Measurements from ENCODE around the gene ARRDC3. TPM values are rescaled to one million over a fixed set of nuclear protein-coding genes. Genes with fewer than 3 reads are reported as not detected.
A peak's percentile ranks its signal among the peaks of the same experiment; 100 is the strongest.
"Not testable (repeated sequence)": the region's sequence is repeated elsewhere in the genome, so short reads cannot be mapped to it uniquely, and the experiment has no call there.

ARRDC3 gene
- total RNA-seq, 1 donor from 2014 or later = 20.1 TPM

DNA sequence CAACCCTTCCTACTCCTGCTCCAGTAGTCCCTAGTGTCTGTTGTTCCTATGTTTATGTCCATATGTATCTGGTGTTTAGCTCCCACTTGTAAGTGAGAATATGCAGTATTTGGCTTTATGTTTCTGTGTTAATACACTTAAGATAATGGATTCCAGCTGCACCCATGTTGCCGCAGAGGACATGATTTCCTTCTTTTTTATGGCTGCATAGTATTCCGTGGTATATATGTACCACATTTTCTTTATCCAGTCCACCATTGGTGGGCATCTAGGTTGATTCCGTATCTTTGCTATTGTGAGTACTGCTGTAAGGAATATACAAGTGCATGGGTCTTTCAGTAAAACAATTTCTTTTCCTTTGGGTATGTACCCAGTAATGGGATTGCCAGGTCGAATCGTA, 5.2 kb upstream of the ARRDC3 start:
- intact Hi-C loops (cut with DNase I) = loop anchor here (5.0 kb wide), 1 partner anchor 521 kb away; no protein-coding TSS in a partner anchor
- DNase-seq (ENCODE audit: low spot score) = no peak

DNA sequence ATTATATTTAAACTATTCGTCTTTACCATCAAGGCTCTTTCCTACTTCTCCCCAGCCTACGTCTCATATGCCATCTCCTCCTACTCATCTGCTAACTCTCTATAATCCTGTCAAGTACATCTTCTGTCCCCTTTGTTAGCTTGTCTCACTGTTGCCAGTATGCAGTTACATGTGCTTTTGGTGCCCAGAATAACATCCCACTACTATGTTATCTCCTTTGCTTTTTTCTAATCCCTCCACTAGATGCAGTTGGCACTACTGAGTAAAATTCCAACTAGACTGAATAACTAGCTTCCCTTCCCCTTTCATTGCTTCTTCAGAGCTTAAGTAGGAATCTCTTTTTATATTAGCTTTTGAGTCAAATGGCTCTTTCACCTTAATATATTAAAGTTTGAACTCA, 3.0 kb upstream of the ARRDC3 start:
- intact Hi-C loops (cut with DNase I) = loop anchor here (5.0 kb wide), 1 partner anchor 519 kb away; no protein-coding TSS in a partner anchor

DNA sequence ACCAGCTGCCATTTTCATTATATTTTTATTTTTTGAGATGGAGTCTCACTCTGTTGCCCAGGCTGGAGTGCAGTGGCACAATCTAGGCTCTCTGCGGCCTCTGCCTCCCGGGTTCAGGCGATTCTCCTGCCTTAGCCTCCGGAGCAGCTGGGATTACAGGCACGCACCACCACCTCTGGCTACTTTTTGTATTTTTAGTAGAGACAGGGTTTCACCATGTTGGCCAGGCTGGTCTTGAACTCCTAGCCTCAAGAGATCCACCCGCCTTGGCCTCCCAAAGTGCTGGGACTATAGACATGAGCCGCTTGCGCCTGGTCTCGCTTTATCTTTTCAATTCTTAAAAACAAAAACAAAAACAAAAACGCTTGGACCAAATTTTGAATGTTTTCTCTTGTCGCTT, 2.5 kb upstream of the ARRDC3 start:
- intact Hi-C loops (cut with DNase I) = loop anchor here (2.0 to 5.0 kb wide), 4 partner anchors 159 to 518 kb away; no protein-coding TSS in a partner anchor
- not testable (repeated sequence) for DNase-seq (ENCODE audit: low spot score)

More for the DNA sequence above, 3.0 kb upstream of the ARRDC3 start:
- no peak for DNase-seq (ENCODE audit: low spot score)

DNA sequence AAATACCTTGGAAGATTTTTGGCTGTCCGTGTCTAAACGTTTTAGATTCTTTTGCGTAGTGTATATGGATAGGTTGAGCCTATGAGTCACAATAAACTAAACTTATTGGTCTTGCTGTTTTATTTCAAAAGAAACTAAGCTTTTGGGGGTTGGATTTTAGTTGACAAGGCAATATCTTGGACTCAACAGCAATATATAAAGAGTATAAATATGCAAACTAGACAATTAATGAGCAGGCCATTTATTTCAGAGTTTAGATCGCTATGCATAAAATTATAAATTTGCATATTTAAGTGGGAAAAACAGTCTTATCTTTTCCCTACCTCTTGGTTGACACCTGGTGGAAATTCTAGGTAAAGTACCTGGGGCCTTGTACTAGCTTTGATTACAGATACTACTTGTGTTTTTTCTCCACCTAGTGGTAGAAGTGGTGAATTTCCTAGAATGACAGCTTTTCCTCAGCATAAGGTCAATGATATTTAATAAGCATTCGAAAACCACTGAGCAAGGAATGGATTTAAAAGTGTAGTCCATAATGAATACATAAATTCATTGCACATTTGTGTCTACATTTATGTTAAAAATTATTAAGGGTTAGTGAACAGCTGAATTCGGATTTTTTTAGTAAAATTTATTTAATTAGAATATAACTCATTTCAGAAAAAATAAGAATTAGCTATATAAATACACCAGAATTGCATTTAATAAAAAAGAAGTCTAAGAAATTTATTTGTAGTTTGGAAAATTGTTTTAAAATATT, 1.7 kb upstream of the ARRDC3 start:
- no peak for DNase-seq (ENCODE audit: low spot score)
- intact Hi-C loops (cut with DNase I) = loop anchor here (2.0 to 5.0 kb wide), 6 partner anchors 118 to 518 kb away; no protein-coding TSS in a partner anchor

DNA sequence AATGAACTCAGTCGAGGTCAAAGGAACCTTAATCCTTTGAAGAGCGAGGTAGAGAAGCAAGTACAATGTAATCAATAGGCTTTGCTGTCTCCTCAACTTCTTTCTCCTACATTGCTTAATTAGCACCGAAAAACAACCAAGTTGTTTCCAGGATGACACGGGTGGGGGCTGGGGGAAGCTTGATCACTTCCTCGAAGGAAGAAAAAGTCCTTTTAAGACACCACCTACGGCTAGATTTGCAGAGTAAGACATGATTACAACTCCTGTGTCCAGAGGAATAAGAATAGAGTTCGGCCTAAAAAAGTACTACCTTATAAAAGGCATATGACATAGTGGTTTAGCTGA, 811 bp upstream of the ARRDC3 start:
- intact Hi-C loops (cut with DNase I) = loop anchor here (2.0 to 5.0 kb wide), 6 partner anchors 71 to 507 kb away; no protein-coding TSS in a partner anchor
- no peak for DNase-seq (ENCODE audit: low spot score)

DNA sequence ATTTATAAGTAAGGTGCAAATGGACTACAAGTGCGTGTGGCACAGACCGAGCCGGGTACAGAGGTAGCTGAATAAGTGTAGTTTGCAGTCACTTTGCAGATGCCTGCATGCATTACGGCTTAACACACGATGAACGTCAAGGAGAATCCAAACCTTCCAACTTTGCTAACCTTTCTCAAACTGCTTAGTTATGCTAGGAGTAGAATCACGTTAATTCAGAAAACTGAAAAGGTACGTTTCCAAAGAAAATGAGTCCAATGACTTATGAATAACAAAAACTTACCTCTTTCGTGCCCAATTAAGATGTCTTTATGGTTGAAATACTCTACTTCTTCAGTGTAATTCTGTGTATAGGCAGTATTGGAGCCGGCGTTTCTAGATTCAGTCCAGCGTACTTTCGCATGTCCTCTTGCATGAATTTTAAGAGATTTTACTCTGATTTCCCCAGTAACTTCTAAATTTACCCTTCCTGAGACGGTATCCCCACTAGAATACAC, 539 bp downstream of the ARRDC3 start:
- intact Hi-C loops (cut with DNase I) = loop anchor here (2.0 to 5.0 kb wide), 3 partner anchors 70 to 505 kb away; no protein-coding TSS in a partner anchor

DNA sequence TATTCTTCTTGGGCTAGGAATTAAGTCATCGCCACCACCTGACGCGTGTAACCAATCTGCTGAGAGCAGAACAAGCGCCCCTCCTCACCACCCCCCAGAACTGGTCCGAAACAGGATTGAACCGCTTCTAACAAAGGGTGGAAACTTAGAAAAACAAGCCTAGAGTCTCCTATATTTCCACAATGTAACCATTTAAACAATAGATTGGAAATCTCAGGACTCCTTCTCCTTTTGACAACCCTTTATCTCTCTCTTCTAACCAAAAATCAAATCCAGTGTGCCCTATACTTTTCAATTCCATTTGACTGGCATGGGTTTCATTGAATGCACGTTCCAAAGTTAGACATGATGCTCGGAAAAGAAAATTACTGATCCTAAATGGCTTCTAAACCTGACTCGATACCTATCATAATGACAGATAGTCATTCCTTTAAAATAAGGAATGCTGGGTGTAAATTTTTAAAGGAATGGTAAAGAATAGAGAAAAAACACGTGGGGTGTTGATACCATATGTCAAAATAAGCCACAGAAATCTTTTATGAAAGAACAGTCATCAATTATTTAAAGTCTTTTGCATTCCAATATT, 1.2 kb downstream of the ARRDC3 start:
- intact Hi-C loops (cut with DNase I) = loop anchor here (2.0 to 5.0 kb wide), 3 partner anchors 69 to 505 kb away; no protein-coding TSS in a partner anchor
- peak; percentile 84 for DNase-seq (ENCODE audit: low spot score)

More for the DNA sequence above, 539 bp downstream of the ARRDC3 start:
- no peak for DNase-seq (ENCODE audit: low spot score)

DNA sequence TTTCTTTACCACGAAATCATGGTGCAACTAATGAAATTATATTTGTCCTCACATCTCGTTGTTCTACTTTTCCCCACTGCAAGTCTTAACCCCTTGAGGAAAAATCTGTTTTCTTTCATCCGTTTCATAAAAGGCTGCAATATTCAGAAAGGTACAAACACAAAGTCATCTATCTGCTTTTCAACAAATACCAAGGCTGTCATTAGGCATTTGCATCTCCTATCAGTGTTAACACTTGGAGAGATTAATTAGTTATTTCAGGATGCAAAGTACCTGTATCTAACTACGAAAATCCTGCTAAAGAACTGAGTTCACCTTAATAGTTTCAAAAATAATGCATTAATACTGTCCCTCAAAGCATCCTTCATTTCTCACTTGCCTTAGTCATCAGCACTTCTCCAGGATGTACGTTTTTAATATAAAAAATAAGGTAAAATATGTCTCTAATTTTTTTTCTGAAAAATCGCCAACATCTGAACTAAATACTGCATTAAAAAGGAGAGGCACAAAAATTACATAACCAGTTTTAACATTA, 1.8 kb downstream of the ARRDC3 start:
- no peak for DNase-seq (ENCODE audit: low spot score)
- intact Hi-C loops (cut with DNase I) = loop anchor here (5.0 kb wide), 2 partner anchors 114 to 504 kb away; no protein-coding TSS in a partner anchor

DNA sequence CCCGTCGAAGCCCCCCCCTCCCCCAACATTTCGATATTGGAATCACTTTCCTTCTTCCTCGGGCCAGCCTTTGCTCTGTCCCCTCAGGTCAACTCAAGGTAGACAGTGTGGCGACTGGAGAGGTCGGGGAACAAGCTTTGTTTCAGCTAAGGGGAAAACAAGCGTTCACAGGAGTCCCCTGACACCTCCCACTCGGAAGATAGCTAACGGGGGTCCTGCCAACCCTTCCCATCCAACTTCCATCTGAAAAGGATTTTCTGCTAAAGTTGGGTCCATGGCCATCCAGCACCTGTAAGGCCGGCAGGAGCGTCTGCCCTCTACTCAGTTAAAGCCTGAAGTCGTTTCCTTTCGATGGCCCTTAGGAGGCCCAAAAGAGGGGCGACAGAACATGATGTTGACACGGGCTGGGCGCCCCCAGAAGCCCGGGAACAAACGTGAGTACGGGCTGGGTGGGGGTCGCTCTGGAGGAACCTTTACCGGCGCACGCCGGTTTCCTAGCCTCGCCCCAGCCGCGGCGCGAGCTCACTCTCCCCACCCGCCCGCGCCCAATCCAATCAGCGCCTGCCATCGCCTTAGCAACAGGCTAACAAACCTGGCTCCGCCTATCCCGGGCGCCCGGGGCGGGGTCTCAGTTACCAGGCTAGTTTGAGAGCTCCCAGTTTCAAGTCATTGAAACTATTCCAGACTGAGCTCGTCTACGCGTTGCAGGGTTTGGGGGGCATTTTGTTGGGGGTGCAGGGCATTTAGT, 2.5 kb downstream of the ARRDC3 start:
- DNase-seq (ENCODE audit: low spot score) = peak; percentile 100
- intact Hi-C loops (cut with DNase I) = loop anchor here (1.0 to 5.0 kb wide), 3 partner anchors 100 to 503 kb away; no protein-coding TSS in a partner anchor

DNA sequence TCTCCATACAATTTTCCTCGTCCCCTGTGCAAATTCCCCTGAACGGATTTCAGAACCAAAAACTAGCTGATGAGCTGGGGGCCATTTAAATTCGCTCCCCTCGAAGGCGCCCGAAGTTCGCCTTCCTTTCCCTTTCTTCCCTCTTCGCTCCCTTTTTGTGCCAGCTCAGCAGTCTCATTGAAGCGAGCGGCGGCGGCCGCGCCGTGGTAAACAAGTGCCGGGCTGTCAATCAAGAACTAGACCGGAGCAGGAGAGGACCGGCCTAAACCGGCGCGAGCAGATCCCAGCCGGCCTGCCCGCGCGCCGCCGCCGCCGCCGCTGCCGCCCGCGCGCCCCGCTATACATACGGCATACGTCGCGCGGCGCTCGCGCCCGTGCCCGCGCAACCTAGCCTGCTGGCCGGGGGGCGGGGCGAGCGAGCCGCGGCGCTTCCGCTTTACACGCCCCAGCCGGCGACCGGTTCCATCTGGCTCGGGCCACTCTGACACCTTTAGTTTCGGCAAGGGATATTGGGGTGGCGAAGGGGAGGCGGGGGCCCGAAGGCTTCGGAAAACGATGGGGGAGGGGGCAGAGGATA, 3.1 kb downstream of the ARRDC3 start:
- peak; percentile 98 for DNase-seq (ENCODE audit: low spot score)
- intact Hi-C loops (cut with DNase I) = loop anchor here (1.0 to 5.0 kb wide), 3 partner anchors 100 to 503 kb away; no protein-coding TSS in a partner anchor

DNA sequence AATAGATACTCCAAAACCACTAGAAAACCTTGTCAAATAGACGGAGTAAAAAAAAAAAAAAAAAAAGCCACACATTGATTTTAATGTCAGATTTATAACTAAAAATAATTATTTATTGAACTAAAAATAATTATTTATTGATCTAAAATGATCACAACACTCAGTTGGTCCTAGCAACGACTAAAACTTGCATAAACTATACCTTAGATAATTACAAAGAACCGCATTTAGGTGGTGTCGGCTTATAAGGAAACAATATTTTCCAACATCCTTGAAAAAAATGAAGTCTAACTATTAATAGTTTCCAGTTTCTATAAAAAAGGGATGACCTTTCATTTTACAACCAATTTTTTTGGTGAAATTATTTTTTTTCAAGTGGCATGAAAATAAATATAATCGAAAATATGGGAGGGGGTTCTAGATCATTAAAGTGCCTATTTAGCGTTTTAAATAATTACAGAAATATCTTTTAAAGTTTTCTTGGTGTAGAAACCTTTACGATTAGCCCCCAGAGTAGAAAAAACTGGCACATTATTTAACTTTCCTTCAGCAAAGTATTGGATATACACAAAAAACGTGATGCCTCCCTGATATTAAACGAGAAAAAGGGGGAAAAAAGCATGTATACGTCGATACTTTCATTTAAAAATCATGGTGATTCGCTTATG, 3.7 kb downstream of the ARRDC3 start:
- intact Hi-C loops (cut with DNase I) = no loop called here
- no peak for DNase-seq (ENCODE audit: low spot score)

DNA sequence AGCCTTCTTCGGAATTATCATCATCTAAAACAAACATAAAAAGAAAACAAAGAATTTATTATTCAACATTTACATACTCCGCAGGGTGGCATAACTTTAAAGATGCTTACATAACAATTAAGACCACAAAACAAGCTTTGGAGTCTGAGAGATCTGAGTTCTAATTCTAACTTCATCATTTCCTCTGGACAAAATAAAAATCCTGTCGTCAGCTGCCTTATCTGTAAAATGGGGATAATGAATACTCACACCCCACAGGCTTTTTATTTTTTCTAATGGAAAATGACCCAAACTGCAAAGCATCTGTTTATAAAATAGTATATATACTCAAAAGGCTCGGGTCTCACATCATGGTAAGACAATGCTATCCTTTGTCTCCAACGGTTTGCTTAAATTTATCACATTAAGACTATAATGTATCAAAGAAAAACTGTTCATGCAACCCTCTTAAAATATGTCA, 4.3 kb downstream of the ARRDC3 start:
- DNase-seq (ENCODE audit: low spot score) = no peak
- intact Hi-C loops (cut with DNase I) = no loop called here

DNA sequence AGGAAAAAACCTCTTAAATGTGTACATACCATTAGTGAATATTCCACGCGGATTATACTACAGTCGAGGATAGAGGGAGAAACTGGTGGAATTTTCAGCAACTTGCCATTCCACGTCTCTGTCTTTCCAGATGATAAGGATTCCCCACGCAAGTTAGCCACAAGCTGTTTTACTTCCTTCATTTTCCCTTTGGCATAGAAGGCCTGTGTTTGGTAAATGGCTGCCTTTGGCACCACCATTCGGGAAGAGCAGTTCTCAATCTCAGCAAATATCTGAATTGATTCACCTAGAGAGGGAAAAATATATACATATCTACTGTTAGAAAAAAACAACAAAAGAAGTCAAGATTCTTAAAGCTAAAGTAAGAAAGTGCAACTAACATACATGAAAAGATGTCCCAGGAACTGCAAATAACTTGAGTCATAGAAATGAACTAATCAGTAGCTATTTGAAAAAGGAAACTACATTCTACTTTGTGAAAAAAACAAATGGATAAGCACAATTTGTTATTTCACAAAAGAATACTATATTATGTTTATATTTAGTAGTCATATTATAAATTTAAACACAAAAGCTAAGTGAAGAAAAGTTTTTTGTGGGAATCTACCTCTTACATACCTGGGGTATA, 8.1 kb downstream of the ARRDC3 start:
- intact Hi-C loops (cut with DNase I) = no loop called here
- no peak for DNase-seq (ENCODE audit: low spot score)

DNA sequence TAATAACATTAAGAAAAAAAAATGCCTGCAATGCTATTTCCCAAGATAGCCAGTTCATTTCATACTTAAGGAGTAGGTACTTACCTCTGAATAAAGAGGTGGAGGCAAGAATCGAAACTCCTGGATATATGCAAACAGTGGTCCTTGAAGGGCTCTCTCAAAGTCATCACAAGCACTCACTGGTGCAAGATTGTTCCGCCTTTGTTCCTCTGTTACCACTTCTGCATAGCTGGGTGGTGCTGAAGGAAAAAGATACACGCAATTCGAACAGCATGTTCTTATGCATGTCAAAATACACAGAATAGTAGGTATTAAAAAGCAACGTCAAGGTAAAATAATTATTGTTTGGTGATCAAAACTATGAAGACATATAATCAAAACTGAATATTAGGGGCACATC, 9.5 kb downstream of the ARRDC3 start:
- DNase-seq (ENCODE audit: low spot score) = no peak
- intact Hi-C loops (cut with DNase I) = no loop called here

DNA sequence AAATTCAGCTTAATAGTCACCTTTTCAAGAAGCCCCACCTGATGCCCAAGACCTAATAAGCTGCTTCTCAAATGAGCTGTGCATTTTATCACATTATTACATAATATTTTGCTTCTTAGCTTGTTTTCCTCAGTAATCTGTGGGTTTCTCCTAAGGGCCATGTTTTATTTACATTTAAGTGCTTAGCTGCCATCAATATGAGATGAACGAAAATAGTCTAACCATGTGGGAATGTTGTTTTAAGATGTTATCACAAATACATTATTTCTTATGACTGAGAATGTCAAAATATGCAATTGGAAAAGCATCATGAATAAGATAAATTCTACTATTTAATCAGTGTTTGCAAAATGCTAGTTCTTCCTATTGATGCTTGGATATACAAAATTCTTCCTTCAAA, 10.1 kb downstream of the ARRDC3 start:
- no peak for DNase-seq (ENCODE audit: low spot score)
- intact Hi-C loops (cut with DNase I) = no loop called here

DNA sequence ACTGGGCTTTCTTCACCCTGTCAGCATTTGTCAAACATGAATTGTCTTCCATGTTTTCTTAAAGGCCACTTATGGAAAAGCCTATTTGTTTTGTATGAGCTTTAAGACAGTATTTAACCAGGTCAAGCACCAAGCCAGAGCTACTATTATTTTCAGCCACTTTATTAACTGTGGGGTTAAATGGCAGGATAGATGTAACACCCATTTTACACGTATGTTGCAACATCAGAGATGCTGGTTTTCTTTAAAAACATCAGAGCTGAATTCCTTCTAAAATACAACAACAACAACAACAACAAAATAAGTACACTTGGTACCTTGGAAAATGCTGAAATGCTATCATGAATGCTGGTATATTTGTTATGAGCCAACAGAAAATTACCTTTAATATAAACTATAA, 13.6 kb downstream of the ARRDC3 start:
- intact Hi-C loops (cut with DNase I) = no loop called here
- no peak for DNase-seq (ENCODE audit: low spot score)

DNA sequence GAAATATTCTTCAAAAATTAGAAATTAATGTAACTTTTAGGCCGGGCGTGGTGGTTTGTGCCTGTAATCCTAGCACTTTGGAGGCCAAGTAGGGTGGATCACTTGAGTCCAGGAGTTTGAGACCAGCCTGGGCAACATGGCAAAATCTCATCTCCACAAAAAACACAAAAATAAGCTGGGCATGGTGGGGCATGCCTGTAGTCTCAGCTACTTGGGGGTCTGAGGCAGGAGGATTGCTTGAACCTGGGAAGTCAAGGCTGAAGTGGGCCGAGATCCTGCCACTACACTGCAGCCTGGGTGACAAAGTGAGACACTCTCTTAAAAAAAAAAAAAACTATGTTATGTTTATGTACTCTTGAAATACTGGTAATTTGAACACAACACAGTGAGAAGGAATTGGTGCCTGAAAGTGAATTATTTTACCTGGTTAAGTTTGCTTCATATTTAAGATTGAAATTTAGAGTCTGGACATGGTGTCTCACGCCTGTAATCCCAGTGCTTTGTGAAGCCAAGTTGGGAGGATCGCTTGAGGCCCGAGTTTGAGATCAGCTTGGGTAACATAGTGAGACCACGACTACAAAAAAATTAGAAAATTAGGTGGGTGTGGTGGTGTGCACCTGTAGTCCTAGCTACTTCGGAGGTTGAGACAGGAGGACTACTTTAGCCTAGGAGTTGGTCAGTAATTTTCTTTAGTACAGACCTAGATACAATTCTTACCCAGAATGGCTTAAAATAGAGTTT, 15.0 kb downstream of the ARRDC3 start:
- no peak for DNase-seq (ENCODE audit: low spot score)
- intact Hi-C loops (cut with DNase I) = no loop called here
